GM12878 (cell line): ENCODE data around the gene DENND1A.

Experiments
- ETV6 ChIP-seq, 2 experiments: fragments of 450-650 bp in 1 of 2; IDR thresholded peaks in 1 of 2; conservative IDR thresholded peaks in 1 of 2; 2 replicates each; pipeline ENCODE4 v1.6.1; 2014; ENCODE audit warnings: antibody characterized with exemption in 1 of 2, borderline replicate concordance in 1 of 2, low read depth in 1 of 2, mild to moderate bottlenecking in 1 of 2, moderate library complexity in 1 of 2
- GABPA ChIP-seq: IDR thresholded peaks from 2 replicates; pipeline ENCODE4 v1.6.1; 2014; ENCODE audit warnings: antibody characterized with exemption, low read depth, mild to moderate bottlenecking, inconsistent platforms
- SIX5 ChIP-seq: IDR thresholded peaks from 2 replicates; pipeline ENCODE4 v1.6.1; 2011; ENCODE audit warnings: mild to moderate bottlenecking, low read depth, low read length, moderate library complexity; ENCODE audit not compliant: severe bottlenecking
- ZBTB33 ChIP-seq: fragments of 450-650 bp; IDR thresholded peaks from 2 replicates; pipeline ENCODE4 v1.6.1; 2017; ENCODE audit warnings: mild to moderate bottlenecking
- TF ChIP-seq, protein P1 (sequence below), 3 experiments: IDR thresholded peaks in 2 of 3; conservative IDR thresholded peaks in 1 of 3; 2 replicates each; pipeline ENCODE4 v1.5.1; 2011; ENCODE audit warnings: low read depth in 3 of 3, low read length in 3 of 3, mild to moderate bottlenecking in 3 of 3, control low read depth in 2 of 3, moderate library complexity in 2 of 3, inconsistent platforms in 1 of 3, mixed read lengths in 1 of 3; ENCODE audit not compliant: control insufficient read depth in 2 of 3, insufficient read depth in 1 of 3; ENCODE audit errors: extremely low read depth in 1 of 3
- TF ChIP-seq, protein P2 (sequence below): IDR thresholded peaks from 2 replicates; pipeline ENCODE4 v1.6.1; 2012; ENCODE audit warnings: low read depth, low read length, improper control_type of control experiment

GRCh38 chr9:123368023-123368422, 561.9 kb downstream of the DENND1A start:
- no peak for TF ChIP-seq ZBTB33
- TF ChIP-seq, protein P1, sequence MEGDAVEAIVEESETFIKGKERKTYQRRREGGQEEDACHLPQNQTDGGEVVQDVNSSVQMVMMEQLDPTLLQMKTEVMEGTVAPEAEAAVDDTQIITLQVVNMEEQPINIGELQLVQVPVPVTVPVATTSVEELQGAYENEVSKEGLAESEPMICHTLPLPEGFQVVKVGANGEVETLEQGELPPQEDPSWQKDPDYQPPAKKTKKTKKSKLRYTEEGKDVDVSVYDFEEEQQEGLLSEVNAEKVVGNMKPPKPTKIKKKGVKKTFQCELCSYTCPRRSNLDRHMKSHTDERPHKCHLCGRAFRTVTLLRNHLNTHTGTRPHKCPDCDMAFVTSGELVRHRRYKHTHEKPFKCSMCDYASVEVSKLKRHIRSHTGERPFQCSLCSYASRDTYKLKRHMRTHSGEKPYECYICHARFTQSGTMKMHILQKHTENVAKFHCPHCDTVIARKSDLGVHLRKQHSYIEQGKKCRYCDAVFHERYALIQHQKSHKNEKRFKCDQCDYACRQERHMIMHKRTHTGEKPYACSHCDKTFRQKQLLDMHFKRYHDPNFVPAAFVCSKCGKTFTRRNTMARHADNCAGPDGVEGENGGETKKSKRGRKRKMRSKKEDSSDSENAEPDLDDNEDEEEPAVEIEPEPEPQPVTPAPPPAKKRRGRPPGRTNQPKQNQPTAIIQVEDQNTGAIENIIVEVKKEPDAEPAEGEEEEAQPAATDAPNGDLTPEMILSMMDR (IDR thresholded peaks at IDR 0.05 in 2 of 3, conservative IDR thresholded peaks at IDR 0.05 in 1 of 3; ENCODE audit: control insufficient read depth in 2 of 3, extremely low read depth in 1 of 3, insufficient read depth in 1 of 3, low read depth in 3 of 3, low read length in 3 of 3): no peak
- TF ChIP-seq, protein P2, sequence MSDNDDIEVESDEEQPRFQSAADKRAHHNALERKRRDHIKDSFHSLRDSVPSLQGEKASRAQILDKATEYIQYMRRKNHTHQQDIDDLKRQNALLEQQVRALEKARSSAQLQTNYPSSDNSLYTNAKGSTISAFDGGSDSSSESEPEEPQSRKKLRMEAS: no peak
- TF ChIP-seq GABPA: no peak
- TF ChIP-seq ETV6 (conservative IDR thresholded peaks at IDR 0.05 in 1 of 2, IDR thresholded peaks at IDR 0.05 in 1 of 2; ENCODE audit: borderline replicate concordance in 1 of 2, low read depth in 1 of 2): no peak
- TF ChIP-seq SIX5: no peak
